CD4-positive, alpha-beta T cell treated with Interferon alpha-2 for 1 hour (primary cell): Measurements from ENCODE around the gene GMCL1.
"Not testable (repeated sequence)": the region's sequence is repeated elsewhere in the genome, so short reads cannot be mapped to it uniquely, and the experiment has no call there.

Experiments
- DNase-seq, 2 donors: peaks; one replicate each; pipeline ENCODE4 v3.0.0-alpha.2; 2020 to 2022

The GMCL1 gene

DNA sequence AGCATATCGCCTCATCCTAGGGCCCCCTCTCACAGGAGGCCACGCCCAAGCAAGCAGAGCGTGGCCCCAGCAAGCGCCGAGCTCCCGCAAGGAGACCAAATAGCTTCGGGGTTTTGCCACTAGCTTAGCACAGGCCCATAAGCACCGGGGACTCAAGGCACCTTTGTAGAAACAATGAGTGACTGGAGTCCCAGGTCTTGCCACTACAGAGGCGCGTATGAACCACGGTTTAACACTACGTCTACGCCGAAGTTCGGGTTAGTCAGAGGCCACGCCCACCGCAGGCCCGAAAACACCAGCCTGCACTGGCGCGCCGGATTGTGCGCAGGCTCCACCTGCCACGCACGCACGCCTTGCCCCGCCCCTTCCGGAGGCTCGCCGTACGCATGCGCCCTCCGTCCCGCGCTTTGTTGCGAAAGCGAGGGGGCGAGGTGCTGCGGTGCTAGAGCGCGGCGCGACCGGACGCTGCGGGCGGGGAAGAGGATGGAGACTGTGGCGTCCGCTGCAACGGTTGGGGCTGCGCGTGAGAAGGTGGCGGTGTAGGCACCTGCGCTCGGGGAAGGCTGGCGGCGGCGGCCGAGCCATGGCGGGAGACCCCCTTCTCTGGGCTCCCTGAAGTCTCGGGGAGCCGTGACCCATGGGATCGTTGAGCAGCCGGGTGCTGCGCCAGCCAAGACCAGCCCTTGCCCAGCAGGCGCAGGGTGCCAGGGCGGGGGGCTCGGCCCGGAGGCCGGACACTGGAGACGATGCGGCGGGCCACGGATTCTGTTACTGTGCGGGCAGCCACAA is at the start of gene GMCL1:
Gene GMCL1 (plus strand): TSS at position 405 of the 789 bp plus-strand sequence. CDS start 233 bp downstream, at position 638.
- DNase-seq: peak; percentile 97 to 99

DNA sequence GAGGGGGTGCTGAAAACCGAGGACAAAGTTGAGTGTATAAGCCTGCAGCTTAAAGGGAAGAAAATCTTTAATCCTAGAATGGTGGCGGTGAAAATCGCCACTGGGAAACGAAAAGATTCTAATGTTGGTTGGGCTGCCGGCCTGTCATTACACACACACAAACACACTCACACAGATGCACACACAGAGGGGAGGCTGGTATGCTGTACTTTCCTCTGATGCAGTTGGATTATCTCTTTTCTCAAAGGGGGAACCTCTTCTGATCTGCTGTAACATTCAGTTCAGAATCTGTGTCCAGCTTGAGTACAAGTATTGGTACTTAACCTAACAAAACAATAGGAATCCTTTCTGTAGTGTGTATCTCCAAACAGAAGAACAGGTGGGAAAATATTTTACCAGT is 48.5 kb upstream of the GMCL1 start:
- DNase-seq: no peak

DNA sequence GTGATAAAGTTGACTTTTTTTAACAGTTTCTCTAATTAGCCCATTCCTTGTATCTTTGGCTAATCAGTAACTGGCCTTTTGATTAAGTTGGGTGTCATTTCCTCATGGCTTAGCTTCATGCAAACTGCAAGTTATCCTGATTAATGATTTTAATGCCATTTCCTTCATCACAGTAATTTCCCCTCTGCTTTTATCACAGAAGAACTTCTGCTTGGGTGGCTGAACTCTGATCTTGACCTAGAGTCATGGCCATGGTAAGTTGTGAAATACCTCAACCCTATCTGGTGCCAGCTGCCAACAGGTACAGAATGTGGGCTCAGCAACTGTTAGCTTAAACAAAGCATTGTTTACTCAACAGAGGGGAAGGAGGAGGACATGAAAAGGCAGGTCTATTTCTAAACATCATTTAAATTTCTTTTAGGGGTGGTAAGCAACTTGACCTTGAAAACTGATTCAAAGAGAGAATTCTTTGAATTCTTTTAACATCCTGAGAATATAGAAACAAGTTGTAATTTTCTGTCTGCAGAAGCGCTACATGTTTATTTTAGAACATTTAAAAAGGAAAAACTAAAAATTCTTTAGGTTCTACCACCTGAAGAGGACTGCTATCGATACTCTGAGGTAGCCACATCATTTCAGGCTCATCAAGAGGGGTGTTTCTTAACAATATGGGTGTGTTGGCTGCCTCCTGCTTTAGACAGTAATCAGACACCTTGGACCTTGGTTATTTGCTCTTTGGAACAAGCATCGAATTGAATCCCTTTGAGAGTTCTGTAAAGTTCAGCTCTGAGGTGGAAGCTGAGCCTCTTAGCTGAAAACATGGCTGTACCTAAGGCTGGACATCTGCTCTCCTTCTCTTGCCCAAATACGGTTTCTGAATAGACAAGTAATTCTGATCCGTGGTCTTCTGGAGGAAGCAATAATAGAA is 47.9 kb upstream of the GMCL1 start:
- no peak for DNase-seq

GRCh38 chr2:69784228-69784627 is 45.2 kb upstream of the GMCL1 start:
- no peak for DNase-seq

GRCh38 chr2:69785358-69785757 is 44.1 kb upstream of the GMCL1 start:
- DNase-seq: no peak

DNA sequence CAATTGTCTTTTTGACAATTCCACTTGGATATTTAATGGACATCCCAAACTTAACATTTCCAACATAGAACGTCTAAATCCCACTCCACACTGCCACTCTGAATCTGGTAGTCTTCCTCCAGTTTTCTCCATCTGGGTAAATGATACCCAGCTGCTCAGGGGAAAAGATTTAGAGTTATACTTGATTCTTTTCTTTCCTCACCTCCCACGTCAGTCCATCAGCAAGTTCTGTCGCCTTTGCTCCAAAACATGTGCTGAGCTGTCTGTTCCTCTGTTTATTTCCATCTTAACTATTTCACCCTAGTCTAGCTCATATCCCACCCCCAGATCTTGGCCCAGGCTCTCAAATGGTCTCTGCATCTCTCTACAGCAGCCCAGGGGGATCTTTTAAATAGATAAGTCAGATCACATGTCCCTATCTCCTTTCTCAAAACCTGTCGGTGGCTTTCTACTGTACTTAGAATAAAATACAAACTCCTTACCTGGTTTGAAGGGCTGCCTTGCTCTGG is 43.4 kb upstream of the GMCL1 start:
- DNase-seq: no peak

GRCh38 chr2:69789175-69789721 is 40.2 kb upstream of the GMCL1 start:
- no peak for DNase-seq

DNA sequence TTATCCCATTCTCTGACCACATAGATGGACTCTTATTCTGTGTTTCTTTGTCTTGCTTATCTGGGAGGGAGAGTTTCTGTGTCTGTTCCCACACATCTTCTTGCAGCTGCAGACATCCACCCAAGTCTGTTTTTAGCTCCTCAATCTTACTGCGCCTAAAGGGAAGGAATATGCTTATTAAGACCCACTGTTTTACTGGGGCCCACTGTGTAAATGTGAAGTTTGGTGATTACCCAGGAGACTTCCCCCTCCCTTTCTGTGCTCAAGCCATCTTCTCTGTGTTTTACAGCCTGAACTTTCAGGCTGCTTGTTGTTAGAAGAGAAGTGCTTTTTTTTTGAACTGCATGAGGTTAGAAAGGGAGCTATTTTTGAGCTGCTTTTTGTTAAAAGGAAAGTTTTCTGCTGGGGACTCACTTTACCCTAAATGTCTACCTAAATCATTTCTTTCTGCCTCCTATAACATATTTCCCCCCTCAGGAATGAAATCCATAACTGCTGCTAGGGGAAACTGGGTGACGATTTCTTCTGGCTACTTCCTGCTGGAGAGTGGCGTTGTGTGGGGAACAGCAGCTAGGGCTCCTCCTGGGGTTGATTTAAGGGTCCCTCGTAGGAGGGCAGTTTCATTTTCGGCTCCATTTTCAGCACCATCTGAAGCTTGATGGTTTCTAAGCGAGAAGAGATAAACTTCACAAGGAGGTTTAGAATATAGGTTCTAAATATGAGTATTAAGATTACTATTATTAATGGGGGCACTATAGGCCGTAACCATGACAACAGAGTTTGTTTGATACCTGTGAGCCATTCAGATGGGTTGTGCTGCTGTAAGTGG is 39.5 kb upstream of the GMCL1 start:
- no peak for DNase-seq

GRCh38 chr2:69790601-69790959 is 38.9 kb upstream of the GMCL1 start:
- DNase-seq: no peak

- no peak for DNase-seq
Observed at GRCh38 chr2:69791045-69791444, 38.4 kb upstream of the GMCL1 start.

- no peak for DNase-seq
Observed at GRCh38 chr2:69796174-69796573, 33.3 kb upstream of the GMCL1 start.

DNA sequence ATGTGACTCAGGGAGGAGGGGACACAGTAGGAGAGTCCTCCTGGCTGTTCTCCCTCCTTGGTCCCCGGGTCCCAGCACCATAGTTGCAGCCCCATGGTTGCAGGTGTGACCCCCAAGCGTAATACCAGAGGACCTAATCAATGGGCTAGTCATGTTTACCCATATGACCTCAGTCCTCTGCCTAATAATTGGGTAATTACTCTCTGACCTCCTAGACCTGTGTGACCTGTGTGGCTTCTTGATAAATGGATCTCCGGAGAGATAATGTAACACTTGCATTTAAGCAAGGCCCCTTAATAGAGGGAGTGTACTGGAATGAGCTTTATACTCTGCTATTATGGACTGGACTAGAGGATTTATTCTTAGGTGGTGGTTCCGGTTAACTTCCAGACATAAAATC is 32.2 kb upstream of the GMCL1 start:
- DNase-seq: no peak

DNA sequence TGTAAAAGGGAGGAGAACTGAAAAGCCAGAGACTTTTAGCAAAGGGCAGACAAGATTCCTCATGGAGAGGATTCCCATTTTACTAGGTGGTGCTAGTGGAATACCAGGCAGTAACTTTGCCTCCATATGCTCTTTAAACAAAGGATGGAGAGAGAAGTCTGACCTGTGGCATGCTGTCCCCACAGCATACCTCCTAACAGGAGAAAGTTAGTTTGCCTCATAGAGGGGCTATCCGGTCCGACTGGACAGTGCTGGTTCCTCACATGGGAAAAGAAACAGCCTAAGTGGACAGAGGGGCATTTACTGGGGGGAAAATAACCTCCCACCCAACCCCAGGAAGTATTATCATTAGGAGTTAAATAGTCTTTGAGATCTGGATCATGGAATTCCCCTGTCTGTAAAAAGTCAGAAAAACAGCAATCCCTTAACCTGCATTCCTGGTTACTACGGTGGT is 31.6 kb upstream of the GMCL1 start:
- no peak for DNase-seq

- no peak for DNase-seq
Observed at GRCh38 chr2:69798290-69798908, 31.1 kb upstream of the GMCL1 start.

- DNase-seq: no peak
Observed at GRCh38 chr2:69798909-69799526, 30.4 kb upstream of the GMCL1 start.

- DNase-seq: no peak
Observed at GRCh38 chr2:69801745-69802290, 27.6 kb upstream of the GMCL1 start.

- not testable (repeated sequence) for DNase-seq
Observed at GRCh38 chr2:69802781-69803367, 26.6 kb upstream of the GMCL1 start.

DNA sequence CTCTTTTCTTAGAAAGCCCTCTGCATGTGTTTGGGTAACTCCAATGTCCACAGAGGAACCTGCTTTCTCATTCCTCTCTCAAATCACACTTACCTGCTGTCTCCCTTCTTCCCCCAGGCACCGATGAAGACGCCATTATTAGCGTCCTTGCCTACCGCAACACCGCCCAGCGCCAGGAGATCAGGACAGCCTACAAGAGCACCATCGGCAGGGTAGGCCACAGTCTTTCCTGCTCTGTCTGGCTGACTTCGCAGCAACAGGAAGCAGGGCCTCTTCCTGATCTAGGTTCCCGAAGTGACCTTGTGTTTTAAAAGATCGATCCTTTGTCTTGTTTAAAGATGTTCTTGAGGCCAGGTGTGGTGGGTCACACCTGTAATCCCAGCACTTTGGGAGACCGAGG is 25.0 kb upstream of the GMCL1 start:
- DNase-seq: no peak

DNA sequence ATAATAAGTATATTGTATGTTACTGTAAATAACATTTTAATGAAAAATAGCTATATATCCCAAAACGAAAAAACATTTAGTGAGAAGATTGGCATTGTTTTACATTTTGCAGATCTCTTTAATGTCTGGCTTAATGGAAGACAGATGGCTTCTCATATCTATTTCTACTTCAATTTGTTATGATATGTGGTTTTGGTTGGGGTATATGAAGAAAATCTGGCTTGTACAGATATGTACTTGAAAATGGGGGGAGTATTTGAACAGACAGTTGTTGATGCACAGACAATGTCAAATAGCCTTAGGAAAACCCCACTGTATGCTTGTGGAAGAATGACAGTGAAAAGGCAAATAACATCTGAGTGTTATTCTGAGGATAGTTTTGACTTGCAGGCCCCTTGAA is 23.6 kb upstream of the GMCL1 start:
- DNase-seq: no peak

DNA sequence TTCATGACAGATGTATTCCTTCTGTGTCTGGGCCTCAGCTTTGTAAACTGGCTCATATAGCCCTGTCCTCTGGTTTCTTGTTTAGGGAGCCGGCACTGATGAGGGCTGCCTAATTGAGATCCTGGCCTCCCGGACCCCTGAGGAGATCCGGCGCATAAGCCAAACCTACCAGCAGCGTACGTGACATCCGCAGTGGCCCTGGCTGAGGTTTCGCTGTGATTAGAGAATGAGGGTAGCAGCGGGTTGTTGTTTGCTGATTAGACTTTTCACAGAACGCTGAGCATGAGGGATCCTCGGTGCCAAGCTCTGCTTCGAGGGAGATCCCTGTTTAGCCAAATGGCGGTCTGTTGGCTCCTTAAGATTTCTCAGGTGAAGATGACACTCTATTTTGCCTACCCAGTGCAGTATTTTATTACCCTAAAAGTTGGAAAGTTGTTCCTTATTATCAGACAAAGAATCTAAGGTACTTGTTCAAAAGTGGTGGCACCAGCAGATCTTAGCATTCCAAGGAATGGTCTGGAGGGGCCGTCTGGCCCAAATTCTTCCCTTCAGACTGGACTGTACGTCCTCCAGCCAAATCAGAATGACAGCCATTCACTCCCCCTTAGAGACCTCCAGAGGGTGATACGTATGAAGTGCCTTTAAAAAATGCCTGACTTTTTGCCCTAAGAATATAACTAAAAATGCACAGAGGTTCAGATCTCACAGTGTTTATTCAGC is 21.5 kb upstream of the GMCL1 start:
- DNase-seq: no peak
